ENCODE measurements around the gene ATG7.
"Not testable (repeated sequence)": the region's sequence is repeated elsewhere in the genome, so short reads cannot be mapped to it uniquely, and the experiment has no call there.

The ATG7 gene

GRCh38 chr3:11589706-11590105, 317.5 kb downstream of the ATG7 start:
- peak overlapping the region; percentile 94 to 98 (median 95) for H3K27ac Mint-ChIP-seq
- peaks cover 92% of the 10 kb centered on the region for H3K4me1 Mint-ChIP-seq
- H3K4me3 Mint-ChIP-seq, result no peak overlapping the region
- no peaks in the 10 kb centered on the region for H3K27me3 Mint-ChIP-seq (ENCODE audit: low read depth)
- TF ChIP-seq CTCF (IDR thresholded peaks at IDR 0.05; ENCODE audit: unreplicated experiment in 3 of 3), result no peak
- peaks cover 51% of the 10 kb centered on the region for H3K36me3 Mint-ChIP-seq (ENCODE audit: low read depth)
- no peaks in the 10 kb centered on the region for H3K9me3 Mint-ChIP-seq

- Mint-ChIP-seq H3K4me3 (peak overlapping the region; percentile 50 to 61 (median 59)), H3K9me3 (no peaks in the 10 kb centered on the region), H3K4me1 (peaks cover 80% of the 10 kb centered on the region), H3K27me3 (ENCODE audit: low read depth) (no peaks in the 10 kb centered on the region), H3K27ac (peak overlapping the region; percentile 94 to 98 (median 95)), H3K36me3 (ENCODE audit: low read depth) (peaks cover 50% of the 10 kb centered on the region)
- no peak for TF ChIP-seq CTCF (IDR thresholded peaks at IDR 0.05; ENCODE audit: unreplicated experiment in 3 of 3)
These were observed 318.8 kb downstream of the ATG7 start for GRCh38 chr3:11591002-11591355.

- no peak for TF ChIP-seq CTCF (IDR thresholded peaks at IDR 0.05; ENCODE audit: unreplicated experiment in 3 of 3)
- H3K27me3 Mint-ChIP-seq (ENCODE audit: low read depth), result no peaks in the 10 kb centered on the region
- H3K27ac Mint-ChIP-seq, result peak overlapping the region; percentile 94 to 98 (median 95)
- H3K4me1 Mint-ChIP-seq, result peaks cover 78% of the 10 kb centered on the region
- peak overlapping the region; percentile 56 to 61 (median 59) for H3K4me3 Mint-ChIP-seq
- peaks cover 48% of the 10 kb centered on the region for H3K36me3 Mint-ChIP-seq (ENCODE audit: low read depth)
- no peaks in the 10 kb centered on the region for H3K9me3 Mint-ChIP-seq
These were observed 319.4 kb downstream of the ATG7 start for GRCh38 chr3:11591391-11592282.

GRCh38 chr3:11592445-11593298, 320.5 kb downstream of the ATG7 start:
- no peaks in the 10 kb centered on the region for H3K9me3 Mint-ChIP-seq
- H3K36me3 Mint-ChIP-seq (ENCODE audit: low read depth), result peaks cover 51% of the 10 kb centered on the region
- H3K4me3 Mint-ChIP-seq, result peak overlapping the region; percentile 48 to 75 (median 56)
- H3K4me1 Mint-ChIP-seq, result peaks cover 75% of the 10 kb centered on the region
- no peak for TF ChIP-seq CTCF (IDR thresholded peaks at IDR 0.05; ENCODE audit: unreplicated experiment in 3 of 3)
- peak overlapping the region; percentile 94 to 98 (median 95) for H3K27ac Mint-ChIP-seq
- H3K27me3 Mint-ChIP-seq (ENCODE audit: low read depth), result no peaks in the 10 kb centered on the region

GRCh38 chr3:11593318-11594034, 321.3 kb downstream of the ATG7 start:
- no peak for TF ChIP-seq CTCF (IDR thresholded peaks at IDR 0.05; ENCODE audit: unreplicated experiment in 3 of 3)

GRCh38 chr3:11595024-11595423, 322.8 kb downstream of the ATG7 start:
- not testable (repeated sequence) for H3K9me3 Mint-ChIP-seq; H3K27ac Mint-ChIP-seq; H3K4me3 Mint-ChIP-seq; H3K27me3 Mint-ChIP-seq (ENCODE audit: low read depth)
- H3K4me1 Mint-ChIP-seq, result peaks cover 70% of the 10 kb centered on the region
- H3K36me3 Mint-ChIP-seq (ENCODE audit: low read depth), result peaks cover 55% of the 10 kb centered on the region

More at GRCh38 chr3:11593318-11594034, 321.3 kb downstream of the ATG7 start:
- Mint-ChIP-seq H3K27ac (peak overlapping the region; percentile 94 to 98 (median 95)), H3K27me3 (ENCODE audit: low read depth) (no peaks in the 10 kb centered on the region), H3K36me3 (ENCODE audit: low read depth) (peaks cover 51% of the 10 kb centered on the region), H3K4me1 (peaks cover 71% of the 10 kb centered on the region), H3K4me3 (peak overlapping the region in 2 of 3 experiments; percentile 2 to 11), H3K9me3 (no peaks in the 10 kb centered on the region)

Data from nephron (organoid).